LoVo (cell line): ENCODE measurements around the gene PRXL2C.
"Not testable (repeated sequence)": the region's sequence is repeated elsewhere in the genome, so short reads cannot be mapped to it uniquely, and the experiment has no call there.

Experiments used
- DNase-seq: peaks from one replicate; pipeline ENCODE4 v3.0.0-alpha.2; 2016; ENCODE audit warnings: low spot score

The PRXL2C gene

DNA sequence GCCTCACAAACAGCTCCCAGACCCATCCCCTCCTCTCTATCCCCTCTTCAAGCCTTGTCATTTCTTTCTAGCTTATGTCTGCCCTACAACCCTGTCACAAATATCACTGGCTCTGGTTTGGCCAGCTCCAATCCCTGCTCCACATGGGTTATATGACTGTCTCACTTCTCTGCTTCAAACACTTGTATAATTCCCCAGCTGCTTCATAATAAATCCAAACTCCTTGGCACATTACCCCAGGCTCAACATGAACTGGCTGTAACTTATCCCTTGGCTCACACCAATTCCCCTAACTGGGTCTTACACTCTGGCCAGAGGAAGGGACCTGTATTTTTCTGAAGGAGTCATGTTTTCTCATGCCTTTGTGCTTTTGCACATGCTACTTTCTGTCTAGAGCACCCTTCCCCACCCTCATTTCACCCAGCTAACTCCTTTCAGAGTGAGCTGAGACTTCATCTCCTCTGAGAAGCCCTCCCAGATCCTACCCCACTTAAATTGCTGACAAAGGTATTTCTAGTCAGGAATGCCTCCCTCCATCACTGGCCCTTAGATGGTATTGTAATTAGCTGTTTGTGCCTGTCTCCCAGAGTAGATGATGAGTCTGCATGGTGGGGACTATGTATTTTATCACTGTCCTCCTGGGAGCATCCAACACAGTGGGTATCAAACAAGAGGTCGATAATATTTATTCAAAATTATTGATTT lies 5.3 kb downstream of the PRXL2C start:
- DNase-seq = no peak

DNA sequence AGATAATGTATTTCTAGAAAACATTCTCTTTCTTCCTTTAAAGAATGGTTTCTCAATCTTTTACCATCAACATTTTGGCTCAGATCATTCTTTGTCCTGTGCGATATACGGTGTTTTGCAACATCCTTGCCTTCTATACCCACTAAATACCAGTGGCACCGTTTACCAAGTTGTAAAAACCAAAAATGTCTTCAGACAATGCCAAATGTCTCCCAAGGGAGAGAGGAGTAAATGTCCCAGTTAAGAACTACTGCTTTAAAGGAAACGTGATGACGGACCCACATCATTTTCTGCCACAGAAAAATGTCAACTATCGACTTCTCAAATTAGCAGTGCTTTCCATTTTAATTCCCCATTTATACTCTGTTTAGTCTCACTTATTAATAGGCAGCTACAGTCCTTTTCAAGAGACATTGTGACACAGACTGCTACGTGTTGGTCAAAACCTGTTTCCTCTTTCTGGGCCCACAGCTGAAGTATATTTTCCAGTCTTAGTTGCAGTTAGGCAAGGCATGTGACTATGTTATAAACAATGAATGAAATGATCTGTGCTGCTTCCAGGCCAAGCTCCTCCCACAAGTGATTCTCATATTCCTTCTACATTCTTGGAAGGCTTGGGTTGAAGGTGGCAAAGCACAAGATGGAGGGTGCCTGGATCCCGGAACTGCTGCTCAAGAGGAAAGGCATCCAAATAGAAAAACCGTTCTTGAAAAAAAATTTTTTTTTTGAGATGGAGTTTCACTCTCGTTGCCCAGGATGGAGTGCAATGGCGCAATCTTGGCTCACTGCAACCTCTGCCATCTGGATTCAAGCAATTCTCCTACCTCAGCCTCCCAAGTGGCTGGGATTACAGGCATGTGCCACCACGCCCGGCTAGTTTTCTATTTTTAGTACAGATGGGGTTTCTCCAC lies 8.8 kb downstream of the PRXL2C start:
- DNase-seq = no peak

DNA sequence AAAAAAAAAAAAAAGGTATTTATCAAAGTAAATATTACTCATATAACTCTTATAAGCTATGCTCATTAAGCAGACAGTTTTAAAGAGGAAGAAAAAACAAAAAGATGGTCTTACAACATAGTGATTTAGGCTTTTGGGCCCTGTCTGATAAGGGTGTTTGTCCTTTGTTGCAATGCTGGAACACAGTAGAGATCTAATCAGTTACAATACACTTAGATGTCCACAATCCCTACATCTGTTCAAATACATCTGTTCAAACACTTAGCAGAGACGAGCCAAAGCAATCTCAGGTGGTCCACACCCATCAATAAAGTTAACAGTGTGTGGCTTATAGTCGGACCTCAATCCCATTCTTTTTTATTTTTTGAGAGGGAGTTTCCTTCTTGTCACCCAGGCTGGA lies 11.0 kb downstream of the PRXL2C start:
- DNase-seq = peak; percentile 20

DNA sequence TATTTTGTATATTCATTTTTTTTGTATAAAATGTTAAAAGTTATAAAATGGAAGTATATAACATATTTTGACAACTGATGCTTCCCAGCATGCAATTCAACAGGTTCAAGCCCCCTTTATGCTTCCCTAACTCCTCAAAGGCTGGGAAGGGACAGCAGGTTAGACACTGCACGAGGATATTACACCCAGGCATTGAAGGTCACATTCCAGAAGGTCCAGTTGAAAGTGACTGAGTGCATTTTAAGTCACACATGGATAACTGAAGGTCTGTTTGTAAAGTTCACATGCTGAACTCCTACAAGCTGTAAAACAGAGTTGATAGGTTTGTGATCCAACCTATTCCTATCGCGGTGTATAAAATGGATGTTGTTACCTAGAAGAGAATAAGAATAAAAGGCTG lies 13.6 kb downstream of the PRXL2C start:
- DNase-seq = no peak

DNA sequence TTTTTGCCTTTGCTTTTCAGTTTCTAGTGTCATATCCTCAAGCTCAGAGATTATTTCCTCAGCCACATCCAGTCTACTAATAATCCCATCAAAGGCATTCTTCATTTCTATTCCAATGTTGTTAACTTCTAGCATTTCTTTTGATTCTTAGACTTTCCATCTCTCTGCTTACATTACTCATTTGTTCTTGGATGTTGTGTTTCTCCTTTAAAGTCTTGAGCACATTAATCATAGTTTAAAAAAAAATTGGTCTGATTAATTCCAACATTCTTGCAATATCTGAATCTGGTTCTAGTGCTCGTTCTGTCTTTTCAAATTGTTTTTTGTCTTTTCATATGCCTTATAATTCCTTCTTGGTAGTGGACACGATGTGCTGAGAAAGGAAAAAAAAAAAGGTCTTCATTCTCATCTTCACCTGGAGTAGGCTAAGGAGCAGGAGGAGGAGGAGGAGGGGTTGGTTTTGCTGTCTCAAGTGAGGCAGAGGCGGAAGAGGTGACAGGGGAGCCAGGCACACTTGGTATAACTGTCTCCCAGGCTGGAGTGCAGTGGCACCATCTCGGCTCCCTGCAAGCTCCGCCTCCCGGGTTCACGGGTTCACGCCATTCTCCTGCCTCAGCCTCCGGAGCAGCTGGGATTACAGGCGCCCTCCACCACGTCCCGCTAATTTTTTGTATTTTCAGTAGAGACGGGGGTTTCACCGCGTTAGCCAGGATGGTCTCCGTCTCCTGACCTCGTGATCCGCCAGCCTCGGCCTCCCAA lies 16.3 kb downstream of the PRXL2C start:
- no peak for DNase-seq

DNA sequence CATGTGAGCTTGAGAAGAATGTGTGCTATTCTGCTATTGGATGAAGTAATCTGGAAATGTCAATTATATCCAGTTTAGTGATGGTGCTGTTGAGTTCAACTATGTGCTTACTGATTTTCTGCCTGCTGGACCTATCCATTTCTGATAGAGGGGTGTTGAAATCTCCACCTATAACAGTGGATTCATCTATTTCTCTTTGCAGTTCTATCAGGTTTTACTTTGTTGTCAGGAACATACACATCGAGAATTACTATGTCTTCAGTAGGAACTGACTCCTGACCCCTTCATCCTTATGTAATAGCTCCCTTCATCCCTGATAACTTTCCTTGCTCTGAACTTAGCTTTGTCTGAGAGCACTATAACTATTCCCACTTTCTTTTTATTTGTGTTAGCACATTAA lies 18.7 kb downstream of the PRXL2C start:
- no peak for DNase-seq

DNA sequence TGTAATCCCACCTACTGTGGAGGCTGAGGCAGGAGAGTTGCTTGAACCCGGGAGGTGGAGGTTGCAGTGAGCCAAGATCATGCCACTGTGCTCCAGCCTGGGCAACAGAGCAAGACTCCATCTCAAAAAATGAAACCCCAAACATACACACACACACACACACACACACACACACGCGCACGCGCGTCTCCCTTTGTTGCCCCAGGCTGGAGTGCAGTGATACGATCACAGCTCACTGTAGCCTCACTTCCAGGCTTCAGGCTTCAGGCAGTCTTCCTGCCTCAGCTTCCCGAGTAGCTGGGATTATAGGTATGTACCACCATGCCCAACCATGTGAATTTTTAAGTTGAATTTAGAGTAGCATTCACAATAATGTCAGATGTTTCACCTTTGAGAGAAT lies 21.5 kb downstream of the PRXL2C start:
- DNase-seq = not testable (repeated sequence)

DNA sequence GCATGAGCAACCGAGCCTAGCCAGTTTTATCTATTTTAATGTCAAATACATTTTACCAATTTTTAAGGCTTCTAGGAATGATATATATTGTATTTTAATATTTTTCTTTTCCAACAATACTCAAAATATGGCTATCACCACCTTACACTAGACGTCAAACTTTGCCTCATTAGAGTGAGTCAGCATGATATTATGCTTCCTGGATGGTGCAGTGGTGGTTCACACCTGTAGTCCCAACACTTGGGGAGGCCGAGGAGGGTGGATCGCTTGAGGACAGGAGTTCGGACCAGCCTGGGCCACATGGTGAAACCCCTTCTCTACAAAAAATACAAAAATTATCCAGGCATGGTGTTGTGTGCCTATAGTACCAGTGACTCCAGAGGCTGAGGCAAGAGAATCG lies 28.2 kb downstream of the PRXL2C start:
- no peak for DNase-seq

DNA sequence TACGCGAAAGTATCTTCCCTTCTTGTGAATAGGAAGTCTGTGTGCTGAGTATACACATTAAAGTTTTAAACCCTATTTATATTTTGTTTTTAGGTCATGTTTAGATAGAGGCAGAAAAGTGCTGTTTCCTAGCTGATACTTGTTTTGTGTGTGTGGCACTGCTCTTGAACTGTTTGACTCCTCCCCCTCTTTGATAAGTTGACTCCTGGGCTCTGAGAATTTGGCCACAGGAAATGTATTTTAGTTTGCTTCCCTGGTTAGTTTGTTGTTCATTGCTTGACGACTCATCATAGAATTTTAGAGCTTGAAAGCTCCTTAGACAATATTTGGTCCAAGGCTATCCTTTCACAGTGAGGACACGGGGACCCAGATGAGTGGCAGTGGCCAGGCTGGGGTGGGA lies 33.5 kb downstream of the PRXL2C start:
- no peak for DNase-seq

DNA sequence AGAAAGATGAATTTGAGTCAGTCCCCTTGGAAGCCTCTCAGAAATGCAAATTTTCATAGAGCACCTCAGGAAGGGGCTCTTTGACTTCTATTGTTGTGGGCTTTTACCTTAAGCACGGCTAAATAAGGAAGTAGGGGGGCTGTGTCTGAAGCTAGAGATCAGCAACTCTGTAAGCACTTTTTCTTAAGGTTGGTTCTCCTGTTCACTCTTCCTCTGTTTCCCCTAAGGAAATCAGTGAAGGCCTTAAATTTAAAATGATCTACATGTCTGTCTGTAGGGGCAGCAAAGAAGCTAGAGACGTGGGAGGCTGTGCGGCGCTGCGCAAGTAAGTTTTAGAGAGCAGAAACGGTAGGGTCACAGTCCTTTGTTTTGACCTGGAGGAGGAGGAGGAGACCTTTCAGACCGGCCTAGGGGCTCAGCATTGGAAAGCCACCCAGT lies 34.3 kb downstream of the PRXL2C start:
- DNase-seq = no peak

DNA sequence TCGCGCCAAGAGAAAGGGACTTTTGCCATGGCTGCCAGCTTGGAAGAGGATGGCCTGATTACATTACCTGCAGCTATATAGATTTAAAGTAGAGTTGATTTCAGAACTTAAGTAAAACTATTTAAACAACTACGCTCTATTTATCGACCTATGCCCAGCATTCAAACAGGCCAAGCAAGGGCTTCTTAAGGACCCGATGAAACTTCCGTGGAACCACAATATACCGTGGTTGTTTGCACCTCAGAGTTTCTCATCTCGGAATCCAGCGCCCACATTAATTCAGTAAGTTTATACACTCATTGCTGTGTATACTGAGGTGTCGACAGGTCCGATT lies 35.0 kb downstream of the PRXL2C start:
- DNase-seq = no peak

DNA sequence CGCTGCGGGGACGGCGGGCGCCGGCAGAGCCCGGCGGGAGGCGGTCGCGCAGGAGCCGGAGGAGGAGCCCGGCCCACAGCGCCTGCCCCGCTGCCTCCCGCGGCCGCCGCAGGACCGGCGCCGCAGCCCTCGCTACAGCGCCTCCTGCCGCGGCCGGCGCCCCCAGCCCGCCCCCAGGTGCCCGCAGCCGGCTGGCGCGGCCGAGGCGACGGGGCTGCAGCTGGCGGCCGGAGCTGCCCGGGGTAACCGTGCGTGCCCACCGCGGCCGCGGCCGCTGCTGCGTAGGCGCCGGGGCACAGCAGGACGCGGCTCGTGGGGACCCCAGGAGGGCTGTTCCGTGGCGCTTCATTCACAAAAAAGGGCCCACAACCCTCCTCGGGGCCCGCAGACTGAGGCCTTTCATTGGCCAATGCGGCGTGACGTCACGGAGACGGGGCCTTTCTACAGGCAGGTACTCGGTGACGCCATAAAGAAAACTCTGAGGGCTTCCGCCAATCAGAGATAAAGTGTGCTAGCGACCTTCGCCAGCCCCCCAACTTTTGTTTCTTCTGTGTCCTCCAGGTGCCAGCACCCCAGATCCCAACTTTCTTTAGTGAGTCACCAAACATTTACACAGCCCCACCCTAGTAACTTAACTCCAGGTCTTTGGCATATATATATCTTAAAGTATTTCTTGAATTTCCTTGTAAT lies 35.5 kb downstream of the PRXL2C start, which contains the start of gene CDC14B:
Gene CDC14B, minus strand, starts transcription at position 353 of the 690 bp plus-strand sequence. CDS start 465 bp downstream, outside the sequence.
- DNase-seq = peak; percentile 97

DNA sequence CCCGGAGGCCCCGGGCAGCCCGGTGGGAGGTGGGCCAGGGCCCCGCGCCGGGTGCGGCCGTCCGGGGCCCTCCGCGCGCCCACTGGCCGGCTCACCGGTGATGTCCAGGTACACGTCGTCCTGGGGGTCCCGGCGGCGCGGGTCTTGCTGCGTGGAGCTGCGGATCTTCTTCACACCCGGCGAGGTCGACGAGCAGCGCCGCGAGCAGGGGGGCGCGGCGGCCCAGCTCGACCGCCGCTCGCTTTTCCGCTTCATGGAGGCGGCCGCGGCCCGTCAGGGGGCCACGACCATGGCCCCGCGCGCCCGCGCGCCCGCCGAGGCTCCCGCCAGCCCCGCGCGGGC lies 36.0 kb downstream of the PRXL2C start:
- DNase-seq = no peak

DNA sequence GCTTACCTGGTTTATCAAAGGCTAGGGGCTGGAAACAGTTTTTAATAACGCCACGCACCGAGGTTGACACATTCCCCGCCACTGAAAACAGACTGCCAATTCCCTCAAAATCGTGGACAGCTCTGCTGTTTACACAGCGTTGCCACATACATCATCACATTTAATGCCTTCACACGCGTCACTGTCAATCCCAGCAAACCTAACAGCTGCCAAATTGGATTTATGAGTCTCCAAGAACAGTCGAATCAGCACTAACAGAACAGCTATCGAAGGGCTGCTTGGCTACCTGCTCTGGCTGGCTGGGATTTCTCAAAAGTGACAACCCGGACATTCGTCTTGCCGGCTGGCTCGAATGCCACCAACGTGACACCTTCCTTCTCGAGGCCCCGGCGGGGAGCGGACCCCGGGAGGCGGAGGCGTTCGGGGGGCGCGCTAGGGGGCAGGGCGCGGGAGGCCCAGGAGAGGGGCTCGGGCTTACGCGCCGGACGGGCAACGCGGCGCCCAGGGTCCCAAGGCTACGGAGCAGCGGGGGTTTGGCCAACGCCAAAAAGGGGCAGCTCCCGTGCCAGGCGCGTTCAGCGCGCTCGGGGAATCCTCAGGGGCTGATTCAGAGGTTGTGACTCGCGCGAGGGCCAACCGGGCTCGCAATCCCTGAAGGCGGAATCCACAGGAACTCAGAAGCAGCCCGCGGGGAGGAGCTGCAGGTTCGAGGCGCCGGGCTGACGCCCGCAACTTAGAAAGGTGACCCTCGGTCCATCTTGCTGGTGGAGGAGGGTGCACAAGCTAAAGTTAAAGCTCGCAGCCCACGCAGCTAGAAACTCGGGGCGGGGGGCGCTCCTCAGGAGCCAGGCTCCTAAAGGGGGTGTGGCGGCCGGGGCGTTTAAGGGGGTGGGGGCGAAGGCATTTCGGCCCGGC lies 36.7 kb downstream of the PRXL2C start:
- peak; percentile 14 for DNase-seq

DNA sequence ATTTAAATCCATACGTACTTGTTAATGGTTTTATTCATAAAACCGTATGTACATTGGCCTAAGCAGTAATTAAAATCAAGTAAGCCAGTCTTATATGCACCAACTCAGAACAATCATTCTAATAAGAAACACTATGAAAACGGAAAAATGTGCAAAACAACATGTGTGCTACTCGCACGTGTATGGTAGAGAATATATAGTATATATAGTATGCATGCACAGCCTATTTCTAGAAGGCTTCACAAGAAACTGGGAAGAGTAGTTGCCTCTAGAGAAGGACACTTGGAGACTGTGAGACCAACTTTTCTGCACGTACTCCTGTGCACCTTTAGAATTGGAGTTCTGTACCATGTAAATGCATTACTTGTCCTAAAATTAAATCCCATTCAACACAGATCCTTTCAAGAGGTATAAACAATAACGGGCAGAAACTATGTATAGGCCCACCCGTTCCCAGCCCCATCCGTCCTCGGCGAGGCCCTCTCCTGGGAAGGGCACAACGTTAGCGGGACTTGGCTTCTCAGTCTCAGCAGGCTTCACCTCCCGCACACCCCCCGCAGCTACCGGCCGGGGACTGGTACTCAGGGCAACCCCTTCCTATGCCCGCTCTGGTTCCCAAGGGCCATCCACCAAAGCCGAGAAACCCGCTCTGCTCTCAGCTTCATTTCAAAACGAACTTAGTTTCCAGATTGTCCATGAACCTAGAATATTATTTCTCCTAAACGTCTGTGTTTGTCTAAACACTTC lies 37.5 kb downstream of the PRXL2C start:
- no peak for DNase-seq

DNA sequence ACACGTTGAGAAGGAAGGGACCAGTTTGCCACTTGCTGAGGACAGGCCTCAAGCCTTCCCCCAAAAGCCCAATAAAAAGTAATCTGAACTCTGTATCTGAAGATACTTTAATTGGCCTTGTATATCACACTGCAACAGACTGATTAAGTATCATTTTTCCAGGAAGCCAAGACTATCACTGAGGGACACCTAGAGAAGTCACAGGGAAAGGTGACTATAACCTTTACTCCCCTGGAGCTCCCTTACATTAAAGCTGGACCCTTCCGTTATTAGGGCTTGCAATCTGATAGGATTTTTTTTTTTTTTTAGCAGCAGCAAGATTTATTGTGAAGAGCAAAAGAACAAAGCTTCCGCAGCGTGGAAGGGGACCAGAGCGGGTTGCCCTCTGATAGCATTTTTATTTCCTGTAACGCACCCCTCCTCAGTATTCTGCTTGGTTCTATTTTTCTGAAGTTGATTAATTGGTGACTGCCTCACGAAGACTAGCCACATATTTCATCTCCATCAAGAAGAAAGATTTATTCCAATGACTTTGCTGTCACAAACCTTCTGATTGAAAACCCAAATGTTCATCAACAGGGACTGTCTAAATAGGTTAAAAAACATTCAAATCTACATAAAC lies 38.2 kb downstream of the PRXL2C start:
- no peak for DNase-seq

DNA sequence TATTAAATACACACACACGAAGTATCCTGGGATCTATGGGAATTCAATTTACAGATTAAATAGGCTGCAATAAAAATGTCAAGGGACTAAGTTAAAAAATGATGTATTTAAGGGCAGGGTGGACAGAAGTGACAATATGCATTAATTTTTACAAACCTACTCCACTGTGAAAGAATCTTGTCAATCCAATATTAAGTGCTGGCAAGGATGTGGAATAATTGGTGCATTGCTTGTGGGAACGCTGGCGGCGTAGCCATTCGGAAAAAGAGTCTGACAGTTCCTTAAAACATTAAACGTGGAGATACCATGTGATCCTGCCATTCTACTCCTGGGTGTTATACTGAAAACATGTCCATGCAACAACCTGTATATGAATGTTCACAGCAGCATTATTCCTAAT lies 39.7 kb downstream of the PRXL2C start:
- no peak for DNase-seq

DNA sequence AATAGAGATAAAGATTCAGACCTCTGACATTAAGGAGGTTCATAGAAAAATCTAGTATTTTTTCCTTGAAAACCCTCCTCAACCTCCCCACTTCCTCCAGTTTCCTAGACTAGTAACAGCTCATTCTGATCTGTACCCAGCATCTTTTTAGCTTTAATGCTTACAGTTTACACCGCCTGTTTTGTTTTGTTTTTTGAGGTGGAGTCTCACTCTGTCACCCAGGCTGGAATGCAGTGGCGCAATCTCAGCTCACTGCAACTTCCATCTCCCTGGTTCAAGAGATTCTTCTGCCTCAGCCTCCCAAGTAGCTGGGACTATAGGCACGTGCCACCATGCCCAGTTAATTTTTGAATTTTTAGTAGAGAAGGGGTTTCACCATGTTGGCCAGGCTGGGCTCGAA lies 40.5 kb downstream of the PRXL2C start:
- DNase-seq = not testable (repeated sequence)

DNA sequence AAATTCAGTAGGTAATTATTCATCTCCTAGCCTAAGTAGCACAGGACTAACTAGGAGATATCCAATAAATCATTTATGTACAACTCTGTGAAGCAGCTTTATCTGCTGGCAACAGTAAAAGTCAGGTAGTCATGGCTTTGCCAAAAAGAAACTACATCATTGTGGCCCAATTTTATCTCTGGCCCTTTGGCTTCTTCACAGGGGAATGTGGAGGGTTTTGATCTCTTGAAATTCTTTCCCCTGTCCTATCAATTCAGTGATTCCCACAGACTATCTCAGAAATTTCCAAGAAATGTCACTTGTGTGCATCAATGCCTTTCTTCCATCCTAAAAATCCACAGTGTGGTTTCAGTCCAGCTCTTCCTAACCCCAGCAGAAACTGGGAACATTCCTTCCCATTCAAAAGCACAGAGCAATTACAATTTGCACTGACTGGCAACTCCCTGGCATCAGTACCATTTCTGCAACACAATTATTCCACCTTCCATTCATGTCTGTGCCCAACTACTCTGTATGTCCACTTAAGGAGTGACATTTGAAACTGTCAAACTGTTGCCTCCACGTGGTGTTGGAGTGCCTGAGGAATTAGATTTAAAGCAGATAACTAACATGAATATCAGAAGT lies 42.0 kb downstream of the PRXL2C start:
- DNase-seq = no peak
